OCI-LY1 (cell line): ENCODE measurements around the gene EOLA1.

ENCODE experiments used
- H2AFZ ChIP-seq: fragments of 200-600 bp; sonication (generic), shearing (Covaris generic); 2 replicates; pipeline ENCODE4 v1.6.0; 2014; ENCODE audit warnings: antibody characterized with exemption, mild to moderate bottlenecking, low read length
- H3F3A ChIP-seq: fragments of 200-600 bp; sonication (generic), shearing (Covaris generic); 2 replicates; pipeline ENCODE4 v1.6.0; 2014; ENCODE audit warnings: mild to moderate bottlenecking, antibody characterized with exemption, low read length, moderate library complexity; ENCODE audit not compliant: insufficient read depth
- H3K27ac ChIP-seq: fragments of 200-600 bp; sonication (generic); 2 replicates; pipeline ENCODE4 v1.5.1; 2014; ENCODE audit warnings: low read length, mixed run types, mild to moderate bottlenecking, low read depth; ENCODE audit not compliant: poor library complexity, severe bottlenecking
- H3K27me3 ChIP-seq: fragments of 200-600 bp; sonication (generic); 2 replicates; pipeline ENCODE4 v1.6.0; 2014; ENCODE audit warnings: antibody characterized with exemption, mild to moderate bottlenecking, low read length, moderate library complexity; ENCODE audit not compliant: insufficient read depth
- H3K36me3 ChIP-seq: fragments of 200-600 bp; sonication (generic); 2 replicates; pipeline ENCODE4 v1.6.1; 2014; ENCODE audit warnings: mild to moderate bottlenecking, antibody characterized with exemption, low read length, moderate library complexity, mixed read lengths; ENCODE audit not compliant: insufficient read depth
- H3K4me1 ChIP-seq: fragments of 200-600 bp; sonication (generic); 2 replicates; pipeline ENCODE4 v1.5.1; 2014; ENCODE audit warnings: mild to moderate bottlenecking, low read length, moderate library complexity; ENCODE audit not compliant: insufficient read depth, severe bottlenecking
- H3K4me2 ChIP-seq: fragments of 200-600 bp; sonication (generic), shearing (Covaris generic); 2 replicates; pipeline ENCODE4 v1.6.1; 2014; ENCODE audit warnings: low read length
- H3K4me3 ChIP-seq: fragments of 200-600 bp; sonication (generic); 2 replicates; pipeline ENCODE4 v1.5.1; 2014; ENCODE audit warnings: low read length, low read depth, mild to moderate bottlenecking, mixed read lengths; ENCODE audit not compliant: poor library complexity, severe bottlenecking
- H3K79me2 ChIP-seq: fragments of 200-600 bp; shearing (Covaris generic); 2 replicates; pipeline ENCODE4 v1.6.1; 2016; ENCODE audit warnings: mixed run types, low read length, mixed read lengths; ENCODE audit not compliant: insufficient read depth
- H3K9ac ChIP-seq: fragments of 200-600 bp; sonication (generic), shearing (Covaris generic); 2 replicates; pipeline ENCODE4 v1.6.1; 2014; ENCODE audit warnings: mild to moderate bottlenecking, low read length, mixed read lengths
- H3K9me2 ChIP-seq: fragments of 200-600 bp; sonication (generic), shearing (Covaris generic); 2 replicates; pipeline ENCODE4 v1.6.1; 2014; ENCODE audit warnings: low read depth, mild to moderate bottlenecking, low read length, mixed read lengths
- H3K9me3 ChIP-seq: fragments of 200-600 bp; shearing (Covaris generic); 2 replicates; pipeline ENCODE4 v1.6.1; 2014; ENCODE audit warnings: low read length, mixed read lengths
- H4K20me1 ChIP-seq: fragments of 200-600 bp; sonication (generic), shearing (Covaris generic); 2 replicates; pipeline ENCODE4 v1.6.0; 2016; ENCODE audit warnings: mild to moderate bottlenecking, low read length; ENCODE audit not compliant: insufficient read depth
- CTCF ChIP-seq: fragments of 200-600 bp; sonication (generic), shearing (Covaris generic); IDR thresholded peaks from 2 replicates; pipeline ENCODE4 v1.5.1; 2017; ENCODE audit warnings: mild to moderate bottlenecking, antibody characterized with exemption, low read length, moderate library complexity, mixed read lengths
- EZH2 ChIP-seq: fragments of 200-600 bp; sonication (generic), shearing (Covaris generic); IDR thresholded peaks from 2 replicates; pipeline ENCODE4 v1.8.0; 2017; ENCODE audit warnings: borderline replicate concordance, mixed run types, mild to moderate bottlenecking, antibody characterized with exemption, low read length, moderate library complexity, mixed read lengths

Gene EOLA1

GRCh38 chrX:149515954-149516602 is 24.7 kb upstream of the EOLA1 start:
- Histone ChIP-seq H3K27ac (no peak overlapping the region), H4K20me1 (no peaks in the 10 kb centered on the region), H3K27me3 (no peaks in the 10 kb centered on the region), H3K79me2 (no peaks in the 10 kb centered on the region), H3K9ac (no peak overlapping the region), H3K4me1 (peaks cover 5% of the 10 kb centered on the region), H3K9me2 (no peaks in the 10 kb centered on the region), H3K4me3 (no peak overlapping the region), H3K36me3 (no peaks in the 10 kb centered on the region), H3K4me2 (no peak overlapping the region), H3K9me3 (no peaks in the 10 kb centered on the region), H2AFZ (no peak overlapping the region), H3F3A (no peaks in the 10 kb centered on the region)
- TF ChIP-seq EZH2 (no peak), CTCF (no peak)

- Histone ChIP-seq H4K20me1 (no peaks in the 10 kb centered on the region), H3K4me3 (no peak overlapping the region), H3K9ac (no peak overlapping the region), H3K4me2 (no peak overlapping the region), H3K79me2 (no peaks in the 10 kb centered on the region), H3K9me3 (no peaks in the 10 kb centered on the region), H3K36me3 (no peaks in the 10 kb centered on the region), H3K27me3 (no peaks in the 10 kb centered on the region), H3K4me1 (peaks cover 5% of the 10 kb centered on the region), H2AFZ (no peak overlapping the region), H3K9me2 (no peaks in the 10 kb centered on the region), H3K27ac (no peak overlapping the region), H3F3A (no peaks in the 10 kb centered on the region)
- TF ChIP-seq CTCF (no peak), EZH2 (no peak)
Measured at GRCh38 chrX:149516604-149517003, 24.2 kb upstream of the EOLA1 start.

- Histone ChIP-seq H2AFZ (no peak overlapping the region), H3K27ac (no peak overlapping the region), H3K4me3 (no peak overlapping the region), H3K36me3 (no peaks in the 10 kb centered on the region), H3K4me1 (peaks cover 4% of the 10 kb centered on the region), H3K27me3 (no peaks in the 10 kb centered on the region), H3K79me2 (no peaks in the 10 kb centered on the region), H3K9me3 (no peaks in the 10 kb centered on the region), H3F3A (no peaks in the 10 kb centered on the region), H3K9me2 (no peaks in the 10 kb centered on the region), H3K4me2 (no peak overlapping the region), H3K9ac (no peak overlapping the region), H4K20me1 (no peaks in the 10 kb centered on the region)
- no peak for TF ChIP-seq EZH2
- no peak for TF ChIP-seq CTCF
Measured at GRCh38 chrX:149517308-149517707, 23.5 kb upstream of the EOLA1 start.
